ENCODE data around the gene TEKT5.
A peak's percentile ranks its signal among the peaks of the same experiment; 100 is the strongest.

Gene TEKT5

GRCh38 chr16:10740000-10740844 is 45.5 kb upstream of the TEKT5 start:
- no peak for TF ChIP-seq MAX (IDR thresholded peaks at IDR 0.05)
- TF ChIP-seq EP300 (IDR thresholded peaks at IDR 0.05; ENCODE audit: borderline replicate concordance), result no peak
- no peak for TF ChIP-seq EGR1 (IDR thresholded peaks at IDR 0.05)
- no peak for TF ChIP-seq CREB1 (IDR thresholded peaks at IDR 0.05; ENCODE audit: low read depth)
- no peak for TF ChIP-seq TEAD4 (IDR thresholded peaks at IDR 0.05)
- TF ChIP-seq TAF1 (IDR thresholded peaks at IDR 0.05; ENCODE audit: low read depth), result no peak
- no peak for TF ChIP-seq FOXM1 (IDR thresholded peaks at IDR 0.05; ENCODE audit: borderline replicate concordance, low read depth)
- TF ChIP-seq CEBPB (IDR thresholded peaks at IDR 0.05), result no peak

GRCh38 chr16:10738231-10739077 is 43.7 kb upstream of the TEKT5 start:
- TF ChIP-seq NFIC (IDR thresholded peaks at IDR 0.05) (no peak), TEAD4 (IDR thresholded peaks at IDR 0.05) (no peak), REST (IDR thresholded peaks at IDR 0.05; ENCODE audit: low read depth) (no peak), YY1 (IDR thresholded peaks at IDR 0.05; ENCODE audit: low read depth) (no peak), CREB1 (IDR thresholded peaks at IDR 0.05; ENCODE audit: low read depth) (no peak), RAD21 (IDR thresholded peaks at IDR 0.05; ENCODE audit: low read depth) (no peak)

GRCh38 chr16:10737068-10737625 is 42.4 kb upstream of the TEKT5 start:
- no peak for TF ChIP-seq TEAD4 (IDR thresholded peaks at IDR 0.05)
- TF ChIP-seq RAD21 (IDR thresholded peaks at IDR 0.05; ENCODE audit: low read depth), result peak; percentile 97

- TF ChIP-seq NFIC (IDR thresholded peaks at IDR 0.05) (no peak), USF1 (IDR thresholded peaks at IDR 0.05) (no peak), CREB1 (IDR thresholded peaks at IDR 0.05; ENCODE audit: low read depth) (no peak), CEBPB (IDR thresholded peaks at IDR 0.05) (no peak), FOXM1 (IDR thresholded peaks at IDR 0.05; ENCODE audit: borderline replicate concordance, low read depth) (no peak)
Observed at GRCh38 chr16:10731790-10732189, 37.1 kb upstream of the TEKT5 start.

- no peak for TF ChIP-seq ZBTB7A (IDR thresholded peaks at IDR 0.05; ENCODE audit: low read depth)
- no peak for TF ChIP-seq TEAD4 (IDR thresholded peaks at IDR 0.05)
- no peak for TF ChIP-seq CREB1 (IDR thresholded peaks at IDR 0.05; ENCODE audit: low read depth)
- no peak for TF ChIP-seq REST (IDR thresholded peaks at IDR 0.05; ENCODE audit: low read depth)
- TF ChIP-seq YY1 (IDR thresholded peaks at IDR 0.05; ENCODE audit: low read depth), result no peak
- TF ChIP-seq FOXM1 (IDR thresholded peaks at IDR 0.05; ENCODE audit: borderline replicate concordance, low read depth), result no peak
- TF ChIP-seq RAD21 (IDR thresholded peaks at IDR 0.05; ENCODE audit: low read depth), result no peak
- no peak for TF ChIP-seq NFIC (IDR thresholded peaks at IDR 0.05)
- TF ChIP-seq TAF1 (IDR thresholded peaks at IDR 0.05; ENCODE audit: low read depth), result no peak
Observed at GRCh38 chr16:10729104-10730048, 34.6 kb upstream of the TEKT5 start.

Data from Ishikawa (cell line).